ENCODE data around the gene LRFN5.

The LRFN5 gene

DNA sequence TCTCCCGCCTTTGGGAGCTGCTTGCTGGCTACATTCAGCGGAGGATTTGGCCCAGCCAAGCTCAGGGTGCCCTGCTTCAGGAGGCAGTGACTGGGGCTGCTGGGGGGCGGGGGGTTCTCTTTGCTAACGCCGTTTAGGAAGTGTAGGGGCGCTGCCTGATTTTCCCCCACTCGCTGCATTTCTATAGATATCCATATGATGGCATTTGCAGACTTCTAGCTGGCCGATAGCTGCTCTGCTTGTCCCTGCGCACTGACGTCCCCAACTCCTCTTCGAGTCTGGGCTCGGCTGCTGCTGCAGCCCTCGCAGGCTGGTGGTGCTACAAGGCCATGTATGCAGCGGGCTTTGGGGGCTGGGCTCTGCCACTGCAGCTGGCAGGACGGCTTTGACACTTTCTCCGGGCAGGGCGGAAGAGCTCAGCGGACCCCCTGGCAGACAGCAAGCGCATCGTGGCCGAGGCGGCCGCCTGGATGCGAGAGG, 3.1 kb downstream of the LRFN5 start:
- TF ChIP-seq CTCF (IDR thresholded peaks at IDR 0.05; ENCODE audit: low read length, missing control alignments) = peak; percentile 50
- H3K4me3 ChIP-seq (replicated peaks; ENCODE audit: low read depth, low read length) = peak overlapping the region; percentile 83
- DNase-seq (ENCODE audit: low read depth) = peak; percentile 79

DNA sequence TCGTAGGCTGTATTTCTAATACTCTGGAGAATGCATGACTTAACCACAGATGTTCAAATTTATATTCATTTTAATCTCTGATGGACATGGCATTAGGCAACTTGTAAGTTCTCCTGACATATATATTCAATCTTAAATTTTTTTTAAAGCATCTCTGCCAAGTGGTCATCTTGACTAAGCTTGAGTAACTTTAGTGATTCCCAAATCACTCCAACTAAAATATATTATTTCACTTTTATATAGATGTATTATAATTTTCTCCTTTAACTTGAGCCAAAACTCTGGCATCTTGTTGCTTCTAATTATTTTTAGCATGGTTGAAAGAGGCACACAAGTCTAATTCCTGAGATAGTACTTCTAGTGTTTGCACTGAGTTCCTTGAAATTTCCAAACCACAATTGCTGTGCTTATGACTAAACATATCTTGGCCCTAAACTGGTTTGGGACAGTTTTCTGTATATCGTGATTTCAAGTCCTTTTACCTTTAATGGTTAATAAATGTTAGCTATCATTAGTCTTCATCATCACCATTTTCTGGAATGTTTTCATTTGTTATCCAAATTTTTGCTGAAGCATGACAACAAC, 8.4 kb downstream of the LRFN5 start:
- TF ChIP-seq CTCF (IDR thresholded peaks at IDR 0.05; ENCODE audit: low read length, missing control alignments) = no peak
- DNase-seq (ENCODE audit: low read depth) = no peak

GRCh38 chr14:41623736-41624135, 17.1 kb downstream of the LRFN5 start:
- no peak for DNase-seq (ENCODE audit: low read depth)
- TF ChIP-seq CTCF (IDR thresholded peaks at IDR 0.05; ENCODE audit: low read length, missing control alignments) = no peak
- H3K4me3 ChIP-seq (replicated peaks; ENCODE audit: low read depth, low read length) = no peak overlapping the region

More for the DNA sequence above, 8.4 kb downstream of the LRFN5 start:
- no peak overlapping the region for H3K4me3 ChIP-seq (replicated peaks; ENCODE audit: low read depth, low read length)

DNA sequence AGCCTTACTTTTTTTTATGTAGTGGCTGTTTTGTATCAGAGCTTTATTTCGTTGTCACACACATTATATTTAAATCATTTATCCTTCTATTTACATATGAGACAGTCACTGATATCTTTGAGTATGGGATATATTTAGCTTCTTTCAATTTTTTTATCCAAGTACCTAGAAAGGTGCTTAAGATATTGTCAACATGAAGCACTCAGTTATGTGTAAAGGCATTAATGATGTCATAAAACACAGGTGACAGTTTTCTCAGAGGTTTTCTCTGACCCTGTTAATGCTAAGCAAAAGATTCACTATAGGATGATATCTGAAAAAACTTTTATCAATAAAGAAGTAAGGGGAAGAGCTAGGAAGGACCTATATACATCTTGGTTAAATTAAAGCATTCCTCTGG, 23.2 kb downstream of the LRFN5 start:
- no peak for DNase-seq (ENCODE audit: low read depth)
- H3K4me3 ChIP-seq (replicated peaks; ENCODE audit: low read depth, low read length) = no peak overlapping the region
- TF ChIP-seq CTCF (IDR thresholded peaks at IDR 0.05; ENCODE audit: low read length, missing control alignments) = no peak

GRCh38 chr14:41634286-41634685, 27.6 kb downstream of the LRFN5 start:
- no peak overlapping the region for H3K4me3 ChIP-seq (replicated peaks; ENCODE audit: low read depth, low read length)
- no peak for TF ChIP-seq CTCF (IDR thresholded peaks at IDR 0.05; ENCODE audit: low read length, missing control alignments)
- DNase-seq (ENCODE audit: low read depth) = no peak

GRCh38 chr14:41636492-41637392, 30.1 kb downstream of the LRFN5 start:
- TF ChIP-seq CTCF (IDR thresholded peaks at IDR 0.05; ENCODE audit: low read length, missing control alignments) = no peak
- no peak for DNase-seq (ENCODE audit: low read depth)

More at GRCh38 chr14:41636492-41637392, 30.1 kb downstream of the LRFN5 start:
- no peak overlapping the region for H3K4me3 ChIP-seq (replicated peaks; ENCODE audit: low read depth, low read length)
